Endothelial cell of umbilical vein (primary cell): ENCODE results near the gene KIAA1755. TPM values are rescaled to one million over a fixed set of nuclear protein-coding genes. Genes with fewer than 3 reads are reported as not detected.

Experiments
- BruUV-seq: library from RNA; stranded (reverse); fragments of 400-500 nt; replicated peaks from 2 replicates; lab custom pipeline; 2021; lab: Mats Ljungman, UMichigan
- CTCF ChIA-PET: fragments of 300-600, 350-600 bp; sonication (Branson Sonifier 250); formaldehyde crosslinking; loops from one replicate; lab custom pipeline; 2021; ENCODE audit warnings: antibody characterized with exemption, inconsistent platforms; lab: Charles Lee
- POLR2A ChIA-PET: fragments of 300-600, 350-600 bp; sonication (Branson Sonifier 250); formaldehyde crosslinking; loops from one replicate; lab custom pipeline; 2021; ENCODE audit warnings: antibody characterized with exemption, inconsistent platforms; lab: Charles Lee
- DNase-seq: peaks from one replicate; pipeline ENCODE4 v3.0.0-alpha.2; 2011; ENCODE audit warnings: low read depth, low spot score
- FAIRE-seq: peaks from 2 replicates; lab custom pipeline; 2011; peaks lifted over from hg19 to GRCh38; lab: Jason Lieb, UNC
- H2AFZ ChIP-seq: 2 replicates; pipeline ENCODE4 v1.6.0; 2012; ENCODE audit warnings: low read depth, low read length, control low read depth, inconsistent platforms
- H3K27ac ChIP-seq: 2 replicates; pipeline ENCODE4 v1.5.1; 2011; ENCODE audit warnings: low read depth, mild to moderate bottlenecking, control low read depth, low read length, moderate library complexity; ENCODE audit not compliant: insufficient read depth
- H3K27me3 ChIP-seq, 2 experiments: 2 replicates each; pipeline versions ENCODE4 v1.6.0 to v1.6.1; 2011; ENCODE audit warnings: low read length in 2 of 2, mixed read lengths in 1 of 2; ENCODE audit not compliant: control insufficient read depth in 2 of 2, insufficient read depth in 2 of 2
- H3K36me3 ChIP-seq, 2 experiments: 2 replicates in 1 of 2; 3 replicates in 1 of 2; pipeline ENCODE4 v1.5.1; 2011; ENCODE audit warnings: low read length in 2 of 2, mild to moderate bottlenecking in 1 of 2, moderate library complexity in 1 of 2; ENCODE audit not compliant: control insufficient read depth in 2 of 2, insufficient read depth in 2 of 2; ENCODE audit errors: extremely low read depth in 1 of 2
- H3K4me1 ChIP-seq: 3 replicates; pipeline ENCODE4 v1.5.1; 2011; ENCODE audit warnings: mild to moderate bottlenecking, low read length; ENCODE audit not compliant: control insufficient read depth, insufficient read depth; ENCODE audit errors: extremely low read depth
- H3K4me2 ChIP-seq: 2 replicates; pipeline ENCODE4 v1.6.1; 2011; ENCODE audit warnings: low read length, control low read depth, mixed read lengths; ENCODE audit not compliant: insufficient read depth
- H3K4me3 ChIP-seq, 3 experiments: fragments of 200-600 bp in 1 of 3; sonication (generic), shearing (Covaris generic) in 1 of 3; replicated peaks in 1 of 3; 2 replicates each; pipeline ENCODE4 v1.5.1; 2011 to 2016; ENCODE audit warnings: control low read depth in 3 of 3, low read length in 3 of 3, mild to moderate bottlenecking in 2 of 3, inconsistent platforms in 1 of 3, low read depth in 1 of 3, moderate library complexity in 1 of 3; ENCODE audit not compliant: insufficient read depth in 1 of 3
- H3K79me2 ChIP-seq: 2 replicates; pipeline ENCODE4 v1.6.0; 2012; ENCODE audit warnings: low read length, inconsistent platforms; ENCODE audit not compliant: control insufficient read depth, insufficient read depth
- H3K9ac ChIP-seq: replicated peaks from 2 replicates; pipeline ENCODE3; 2011; ENCODE audit warnings: low read length, control low read depth; ENCODE audit not compliant: insufficient read depth; ENCODE audit errors: extremely low read depth
- H3K9me1 ChIP-seq: replicated peaks from 3 replicates; pipeline ENCODE4 v1.6.0; 2011; ENCODE audit warnings: mild to moderate bottlenecking, low read length; ENCODE audit not compliant: control insufficient read depth, insufficient read depth; ENCODE audit errors: extremely low read depth
- H3K9me3 ChIP-seq: replicated peaks from 2 replicates; pipeline ENCODE4 v1.5.1; 2012; ENCODE audit warnings: low read length, inconsistent platforms; ENCODE audit not compliant: control insufficient read depth, insufficient read depth
- H4K20me1 ChIP-seq: replicated peaks from 2 replicates; pipeline ENCODE3; 2011; ENCODE audit warnings: mild to moderate bottlenecking, low read length; ENCODE audit not compliant: control insufficient read depth, insufficient read depth; ENCODE audit errors: extremely low read depth
- EZH2 ChIP-seq: IDR thresholded peaks from 2 replicates; pipeline ENCODE4 v1.6.1; 2012; ENCODE audit warnings: borderline replicate concordance, low read depth, mild to moderate bottlenecking, moderate library complexity, low read length, inconsistent platforms; ENCODE audit not compliant: severe bottlenecking
- FOS ChIP-seq: IDR thresholded peaks from 2 replicates; pipeline ENCODE4 v1.6.1; 2011; ENCODE audit warnings: mild to moderate bottlenecking, low read length, moderate library complexity, borderline replicate concordance; ENCODE audit not compliant: insufficient read depth
- GATA2 ChIP-seq: IDR thresholded peaks from 2 replicates; pipeline ENCODE4 v1.7.0; 2011; ENCODE audit warnings: low read depth, mild to moderate bottlenecking, moderate library complexity, mixed read lengths, low read length; ENCODE audit not compliant: insufficient read length, insufficient read depth
- JUN ChIP-seq: IDR thresholded peaks from 2 replicates; pipeline ENCODE4 v1.6.1; 2011; ENCODE audit warnings: borderline replicate concordance, low read depth; ENCODE audit not compliant: insufficient read length, insufficient read depth
- MYC ChIP-seq: IDR thresholded peaks from one replicate; pipeline ENCODE4 v1.6.1; 2011; ENCODE audit warnings: mild to moderate bottlenecking, low read depth, low read length
- POLR2A ChIP-seq: IDR thresholded peaks from 2 replicates; pipeline ENCODE4 v1.6.1; 2012; ENCODE audit warnings: low read depth, mild to moderate bottlenecking, control low read depth, low read length
- POLR2AphosphoS5 ChIP-seq: IDR thresholded peaks from 2 replicates; pipeline ENCODE4 v1.6.1; 2012; ENCODE audit warnings: low read depth, mild to moderate bottlenecking, control low read depth, low read length, moderate library complexity; ENCODE audit not compliant: insufficient read depth
- dilution Hi-C: fragments of 300-500 bp; cut with MboI; formaldehyde crosslinking; loops from one replicate; pipeline ENCODE4 v1.15.0; 2019; ENCODE audit warnings: low sequenced_read_pairs; ENCODE audit not compliant: extremely low pct_ligation_motif_present
- intact Hi-C: fragments of 100-400 bp; cut with micrococcal nuclease; formaldehyde crosslinking; loops from one replicate; pipeline ENCODE4 v1.10.0; 2022
- polyA plus RNA-seq, 4 experiments: library from polyadenylated mRNA; depleted of rRNA in 3 of 4; stranded (reverse) in 3 of 4; unstranded in 1 of 4; fragments of >200 nt; gene quantifications; 2 replicates each; pipeline versions ENCODE4 v1.2.1 to v1.2.3, GENCODE V29; 2011 to 2012; ENCODE audit warnings: missing spikeins in 1 of 4
- total RNA-seq: library from RNA; stranded (reverse); gene quantifications from 2 replicates; pipeline ENCODE4 v1.2.3, GENCODE V29; 2021
- TF ChIP-seq, protein P1 (sequence below): IDR thresholded peaks from 2 replicates; pipeline ENCODE4 v1.6.1; 2011; ENCODE audit not compliant: insufficient read depth, insufficient read length
- TF ChIP-seq, protein P2 (sequence below), 2 donors: IDR thresholded peaks; 1 replicate in 1 of 2; 2 replicates in 1 of 2; pipeline ENCODE4 v1.5.1; 2011; ENCODE audit warnings: low read length in 2 of 2, mild to moderate bottlenecking in 2 of 2, moderate library complexity in 2 of 2, control low read depth in 1 of 2, inconsistent platforms in 1 of 2, low read depth in 1 of 2; ENCODE audit not compliant: insufficient read depth in 1 of 2; ENCODE audit errors: extremely low read depth in 1 of 2

The KIAA1755 gene
- total and polyA plus RNA-seq, 2 donors (not counting 3 experiments of a cell fraction or from before 2014, with no cell fraction given): 0.36 to 0.51 TPM

DNA sequence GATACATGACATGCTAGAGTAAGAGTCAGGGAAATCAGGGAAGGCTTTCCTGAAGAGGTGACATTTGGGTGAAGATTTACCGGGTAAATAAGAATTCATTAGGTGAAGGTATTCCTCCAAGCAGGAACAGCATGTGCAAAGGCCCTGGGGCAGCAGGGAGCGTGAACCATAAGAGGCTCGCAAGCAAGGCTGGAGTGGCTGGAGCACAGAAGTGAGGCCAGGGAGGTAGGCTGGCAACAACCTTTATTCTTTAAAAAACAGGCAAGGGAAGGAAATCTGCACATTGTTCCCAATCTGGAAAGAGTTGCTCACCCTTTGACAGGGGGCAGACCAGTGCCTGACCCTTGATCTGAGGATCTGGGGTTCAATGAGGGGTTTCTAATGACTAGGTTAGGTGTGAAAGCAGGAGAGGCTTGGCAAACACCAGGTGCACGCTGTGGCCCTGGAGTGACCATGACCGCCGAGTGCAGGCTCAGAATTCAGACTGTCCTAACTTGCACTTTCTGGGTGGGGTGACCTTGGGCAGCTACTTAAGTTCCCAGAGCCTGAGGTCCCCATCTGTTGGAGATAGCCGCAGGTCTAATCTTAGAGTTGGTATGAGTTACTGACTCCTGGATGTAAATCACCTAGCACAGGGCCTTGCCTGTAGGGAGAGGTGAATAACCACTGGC lies 1.9 kb downstream of the KIAA1755 start:
- DNase-seq: no peak
- no peaks in the 10 kb centered on the region for H4K20me1 ChIP-seq
- H2AFZ ChIP-seq: no peak overlapping the region
- H3K9me3 ChIP-seq: no peaks in the 10 kb centered on the region
- no TSS peak for BruUV-seq
- H3K27me3 ChIP-seq: no peaks in the 10 kb centered on the region
- ChIA-PET POLR2A (no interaction called here), CTCF (no interaction called here)
- H3K36me3 ChIP-seq: no peaks in the 10 kb centered on the region
- intact Hi-C loops: no loop called here
- no peak overlapping the region for H3K27ac ChIP-seq
- H3K4me2 ChIP-seq: no peak overlapping the region
- no peaks in the 10 kb centered on the region for H3K4me1 ChIP-seq
- H3K9me1 ChIP-seq: no peaks in the 10 kb centered on the region
- H3K9ac ChIP-seq: no peak overlapping the region
- no peaks in the 10 kb centered on the region for H3K79me2 ChIP-seq
- no peak overlapping the region for H3K4me3 ChIP-seq
- dilution Hi-C loops: no loop called here
- TF ChIP-seq, protein P1, sequence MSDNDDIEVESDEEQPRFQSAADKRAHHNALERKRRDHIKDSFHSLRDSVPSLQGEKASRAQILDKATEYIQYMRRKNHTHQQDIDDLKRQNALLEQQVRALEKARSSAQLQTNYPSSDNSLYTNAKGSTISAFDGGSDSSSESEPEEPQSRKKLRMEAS: no peak
- no peak for TF ChIP-seq POLR2A
- TF ChIP-seq JUN: no peak
- TF ChIP-seq FOS: no peak
- no peak for TF ChIP-seq MYC
- no peak for TF ChIP-seq GATA2
- no peak for TF ChIP-seq EZH2
- no peak for TF ChIP-seq POLR2AphosphoS5
- TF ChIP-seq, protein P2, sequence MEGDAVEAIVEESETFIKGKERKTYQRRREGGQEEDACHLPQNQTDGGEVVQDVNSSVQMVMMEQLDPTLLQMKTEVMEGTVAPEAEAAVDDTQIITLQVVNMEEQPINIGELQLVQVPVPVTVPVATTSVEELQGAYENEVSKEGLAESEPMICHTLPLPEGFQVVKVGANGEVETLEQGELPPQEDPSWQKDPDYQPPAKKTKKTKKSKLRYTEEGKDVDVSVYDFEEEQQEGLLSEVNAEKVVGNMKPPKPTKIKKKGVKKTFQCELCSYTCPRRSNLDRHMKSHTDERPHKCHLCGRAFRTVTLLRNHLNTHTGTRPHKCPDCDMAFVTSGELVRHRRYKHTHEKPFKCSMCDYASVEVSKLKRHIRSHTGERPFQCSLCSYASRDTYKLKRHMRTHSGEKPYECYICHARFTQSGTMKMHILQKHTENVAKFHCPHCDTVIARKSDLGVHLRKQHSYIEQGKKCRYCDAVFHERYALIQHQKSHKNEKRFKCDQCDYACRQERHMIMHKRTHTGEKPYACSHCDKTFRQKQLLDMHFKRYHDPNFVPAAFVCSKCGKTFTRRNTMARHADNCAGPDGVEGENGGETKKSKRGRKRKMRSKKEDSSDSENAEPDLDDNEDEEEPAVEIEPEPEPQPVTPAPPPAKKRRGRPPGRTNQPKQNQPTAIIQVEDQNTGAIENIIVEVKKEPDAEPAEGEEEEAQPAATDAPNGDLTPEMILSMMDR (IDR thresholded peaks at IDR 0.05; ENCODE audit: extremely low read depth in 1 of 2, insufficient read depth in 1 of 2, low read depth in 1 of 2, low read length in 2 of 2): no peak
- FAIRE-seq: no peak
